Measurements from ENCODE around the gene PPP5C.
"Not testable (repeated sequence)": the region's sequence is repeated elsewhere in the genome, so short reads cannot be mapped to it uniquely, and the experiment has no call there.

Gene PPP5C

DNA sequence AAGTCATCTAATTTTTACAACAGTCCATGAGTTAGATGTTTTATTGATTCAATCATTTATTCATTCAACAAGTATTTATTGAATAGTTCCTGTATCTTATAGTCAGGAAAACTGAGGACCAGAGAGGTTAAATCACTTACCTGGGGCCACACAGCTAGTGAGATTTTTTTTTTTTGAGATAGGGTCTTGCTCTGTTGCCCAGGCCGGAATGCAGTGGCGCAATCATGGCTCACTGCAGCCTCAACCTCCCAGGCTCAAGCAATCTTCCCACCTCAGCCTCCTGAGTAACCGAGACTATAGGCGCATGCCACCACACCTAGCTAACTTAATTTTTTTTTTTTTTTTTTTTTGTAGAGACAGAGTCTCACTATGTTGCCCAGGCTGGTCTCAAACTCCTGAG lies 88.8 kb downstream of the PPP5C start:
- not testable (repeated sequence) for DNase-seq
